GM13976 (cell line): Measurements from ENCODE around the gene CAMSAP1.

Source experiments
- DNase-seq: peaks from one replicate; pipeline ENCODE4 v3.0.0; 2012; ENCODE audit warnings: low spot score
- CTCF ChIP-seq: IDR thresholded peaks from 2 replicates; pipeline ENCODE4 v1.5.1; 2012; ENCODE audit warnings: borderline replicate concordance, mild to moderate bottlenecking; ENCODE audit not compliant: insufficient read depth; ENCODE audit errors: extremely low read depth, missing control alignments, control extremely low read depth
- in situ Hi-C: fragments of 300-500 bp; cut with MboI; formaldehyde crosslinking; loops from one replicate; pipeline ENCODE4 v1.12.0; 2022; ENCODE audit warnings: low sequenced_read_pairs, mixed read lengths, inconsistent platforms; ENCODE audit not compliant: unreplicated experiment

CAMSAP1 gene

GRCh38 chr9:135768516-135769218 lies 138.7 kb downstream of the CAMSAP1 start:
- TF ChIP-seq CTCF, result no peak
- in situ Hi-C loops, result no loop called here
- DNase-seq, result no peak

- no peak for TF ChIP-seq CTCF
- in situ Hi-C loops, result no loop called here
- DNase-seq, result no peak
These were observed 140.6 kb downstream of the CAMSAP1 start for GRCh38 chr9:135766707-135767106.

GRCh38 chr9:135766251-135766650 lies 141.1 kb downstream of the CAMSAP1 start:
- in situ Hi-C loops, result no loop called here
- DNase-seq, result no peak
- no peak for TF ChIP-seq CTCF

GRCh38 chr9:135765416-135765815 lies 141.9 kb downstream of the CAMSAP1 start:
- no peak for TF ChIP-seq CTCF
- DNase-seq, result no peak
- in situ Hi-C loops, result no loop called here

- TF ChIP-seq CTCF, result no peak
- in situ Hi-C loops, result no loop called here
These were observed 142.6 kb downstream of the CAMSAP1 start for GRCh38 chr9:135764731-135765130.

GRCh38 chr9:135763716-135764446 lies 143.5 kb downstream of the CAMSAP1 start:
- DNase-seq, result no peak
- no peak for TF ChIP-seq CTCF
- in situ Hi-C loops, result no loop called here

More at GRCh38 chr9:135764731-135765130, 142.6 kb downstream of the CAMSAP1 start:
- peak; percentile 65 for DNase-seq
